Astrocyte (in vitro differentiated cells and primary cell): ENCODE results near the gene APOBEC2.

Source experiments
- EZH2 ChIP-seq: IDR thresholded peaks from 2 replicates; pipeline ENCODE4 v1.6.1; 2012; ENCODE audit warnings: mild to moderate bottlenecking, low read length, inconsistent platforms; ENCODE audit not compliant: insufficient read depth
- TF ChIP-seq, protein P1 (sequence below): IDR thresholded peaks from 2 replicates; pipeline ENCODE4 v1.5.1; 2011; ENCODE audit warnings: low read depth, mild to moderate bottlenecking, inconsistent platforms, low read length, moderate library complexity; ENCODE audit not compliant: insufficient read depth

DNA sequence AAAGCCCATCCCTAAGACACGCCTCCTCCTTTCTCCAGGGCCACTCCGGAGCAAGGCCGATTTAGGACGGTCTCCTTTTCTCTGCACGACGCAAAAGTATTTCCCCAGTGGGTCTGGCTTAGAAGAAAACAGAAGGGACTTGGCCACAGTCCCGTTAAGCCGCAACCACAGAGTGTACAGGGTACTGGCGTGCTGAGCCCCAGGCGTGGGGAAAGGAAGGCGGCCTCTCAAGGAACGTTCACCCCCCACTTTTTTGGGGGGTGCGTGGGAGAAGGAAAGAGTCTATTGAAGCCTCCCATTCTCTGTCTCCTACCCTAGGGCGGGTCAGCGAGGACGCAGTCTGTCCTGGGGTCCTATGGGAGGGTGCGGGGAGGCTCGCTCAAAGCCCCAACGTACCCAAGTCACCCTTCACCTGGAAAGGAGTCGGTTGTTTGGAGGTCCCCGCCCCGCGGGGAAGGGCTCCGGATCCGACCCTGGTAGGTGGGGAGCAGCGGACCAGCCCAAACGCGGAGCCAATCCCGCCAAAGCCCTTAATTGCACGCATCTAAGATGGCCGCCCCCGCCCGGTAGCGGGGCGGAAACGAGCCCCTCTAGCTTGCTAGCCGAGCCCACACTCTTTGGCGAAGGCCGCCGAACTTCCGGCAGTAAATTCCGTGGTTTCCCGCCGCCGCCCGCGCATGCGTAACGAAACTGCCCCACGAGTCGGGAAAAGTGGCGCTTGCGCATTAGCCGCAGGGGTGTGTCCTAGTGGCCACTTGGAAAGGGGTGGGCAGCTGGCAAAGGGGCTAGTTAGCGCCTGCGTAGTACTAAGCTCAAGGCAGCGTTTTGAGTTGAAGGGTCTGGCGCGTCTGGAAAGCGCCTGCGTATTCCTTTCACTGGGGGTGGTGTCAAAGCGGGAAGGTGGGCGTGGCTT lies 19.2 kb downstream of the APOBEC2 start, which contains the start of gene OARD1:
- TF ChIP-seq EZH2: no peak
- TF ChIP-seq, protein P1, sequence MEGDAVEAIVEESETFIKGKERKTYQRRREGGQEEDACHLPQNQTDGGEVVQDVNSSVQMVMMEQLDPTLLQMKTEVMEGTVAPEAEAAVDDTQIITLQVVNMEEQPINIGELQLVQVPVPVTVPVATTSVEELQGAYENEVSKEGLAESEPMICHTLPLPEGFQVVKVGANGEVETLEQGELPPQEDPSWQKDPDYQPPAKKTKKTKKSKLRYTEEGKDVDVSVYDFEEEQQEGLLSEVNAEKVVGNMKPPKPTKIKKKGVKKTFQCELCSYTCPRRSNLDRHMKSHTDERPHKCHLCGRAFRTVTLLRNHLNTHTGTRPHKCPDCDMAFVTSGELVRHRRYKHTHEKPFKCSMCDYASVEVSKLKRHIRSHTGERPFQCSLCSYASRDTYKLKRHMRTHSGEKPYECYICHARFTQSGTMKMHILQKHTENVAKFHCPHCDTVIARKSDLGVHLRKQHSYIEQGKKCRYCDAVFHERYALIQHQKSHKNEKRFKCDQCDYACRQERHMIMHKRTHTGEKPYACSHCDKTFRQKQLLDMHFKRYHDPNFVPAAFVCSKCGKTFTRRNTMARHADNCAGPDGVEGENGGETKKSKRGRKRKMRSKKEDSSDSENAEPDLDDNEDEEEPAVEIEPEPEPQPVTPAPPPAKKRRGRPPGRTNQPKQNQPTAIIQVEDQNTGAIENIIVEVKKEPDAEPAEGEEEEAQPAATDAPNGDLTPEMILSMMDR: no peak
